Cerebellar cortex (tissue), 1 donor: ENCODE measurements around the gene FBXL15.
A peak's percentile ranks its signal among the peaks of the same experiment; 100 is the strongest.

Source experiments
- DNase-seq: peaks from one replicate; pipeline ENCODE4 v3.0.0-alpha.2; 2015; ENCODE audit warnings: low spot score

Gene FBXL15

DNA sequence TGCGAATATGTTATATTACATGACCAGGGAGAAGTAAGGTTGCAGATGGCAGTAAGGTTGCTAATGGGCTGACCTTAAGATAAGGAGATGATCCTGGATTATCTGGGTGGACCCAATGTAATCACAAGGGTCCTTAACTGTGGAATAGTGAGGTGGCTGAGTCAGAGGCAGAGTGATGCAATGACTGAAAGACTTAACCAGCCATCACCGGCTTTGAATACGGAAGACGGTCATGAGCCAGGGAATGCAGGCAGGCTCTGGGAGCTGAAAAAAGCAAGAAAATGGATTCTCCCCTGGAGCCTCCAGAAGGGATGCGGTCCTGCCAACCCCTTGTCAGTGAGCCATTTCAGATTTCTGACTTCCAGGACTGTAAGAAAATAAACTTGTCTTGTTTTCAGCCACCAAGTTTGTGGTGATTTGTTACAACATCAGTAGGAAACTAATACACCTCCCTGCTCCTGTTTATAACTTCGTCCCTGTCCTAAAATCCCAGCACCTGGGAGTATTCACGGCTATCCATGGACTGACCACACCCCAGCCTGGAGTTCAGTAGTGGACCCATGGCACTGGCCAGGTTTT is 35.3 kb downstream of the FBXL15 start:
- no peak for DNase-seq

DNA sequence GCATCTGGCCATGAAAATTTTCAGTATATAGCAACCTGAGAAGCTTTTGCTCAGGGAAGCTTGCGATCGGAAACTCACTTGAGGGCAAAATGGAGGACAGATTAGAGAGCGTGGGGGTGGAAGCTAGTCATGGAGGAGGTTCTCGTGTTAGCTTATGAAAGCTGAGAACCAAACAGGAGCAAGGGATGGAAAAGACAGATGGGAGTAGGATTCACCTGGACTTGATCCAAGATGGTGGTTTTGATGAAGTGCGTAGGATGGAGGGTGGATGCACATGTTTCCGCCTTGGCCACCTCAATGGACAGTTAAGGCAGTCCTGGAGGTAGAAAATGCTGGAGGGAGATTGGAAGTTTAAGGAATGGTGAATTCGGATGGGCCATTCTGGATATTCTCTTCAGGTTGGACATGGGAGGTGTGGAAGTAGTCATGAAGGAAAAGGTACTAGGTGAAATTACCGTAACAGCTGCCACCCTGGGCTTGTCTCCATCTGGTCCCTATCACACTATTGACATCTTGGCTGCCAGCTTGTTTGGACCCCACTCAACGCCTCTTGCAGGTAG is 37.0 kb downstream of the FBXL15 start:
- DNase-seq: peak; percentile 73

DNA sequence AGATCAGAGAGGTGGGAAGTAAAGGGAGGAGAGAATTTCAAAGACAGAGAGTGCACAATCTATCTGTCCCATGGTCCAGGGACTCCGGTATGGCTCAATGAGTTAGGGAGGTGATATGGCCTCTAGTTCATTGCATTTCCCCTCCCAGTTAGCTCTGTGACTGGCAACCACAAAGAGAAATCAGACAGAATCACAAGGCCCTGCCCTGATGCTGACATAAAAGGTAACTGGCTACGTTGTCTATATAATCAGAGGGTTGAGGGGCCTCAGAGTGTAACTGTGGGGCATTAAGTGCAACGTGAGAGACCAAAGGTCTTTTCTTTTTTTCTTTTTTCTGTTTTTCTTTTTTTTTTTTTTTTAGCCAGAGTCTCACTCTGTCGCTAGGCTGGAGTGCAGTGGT is 38.0 kb downstream of the FBXL15 start:
- no peak for DNase-seq

DNA sequence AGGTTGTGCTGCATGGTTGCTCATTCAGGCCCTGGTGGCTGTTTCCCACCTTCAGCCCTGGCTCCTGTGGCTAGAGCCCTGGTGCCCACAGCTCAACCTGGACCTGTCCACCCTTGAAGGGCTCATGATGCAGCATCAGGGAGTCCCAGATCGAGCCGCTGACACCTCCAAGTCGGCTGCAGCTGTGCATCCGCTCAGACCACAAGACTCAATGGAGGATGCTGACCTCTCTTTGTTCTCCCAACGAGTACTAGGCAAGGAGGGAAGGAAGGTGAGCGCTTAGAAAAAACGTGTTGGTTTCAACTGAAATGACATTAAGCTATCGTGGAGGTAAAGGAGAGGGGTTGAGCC is 40.2 kb downstream of the FBXL15 start:
- no peak for DNase-seq

DNA sequence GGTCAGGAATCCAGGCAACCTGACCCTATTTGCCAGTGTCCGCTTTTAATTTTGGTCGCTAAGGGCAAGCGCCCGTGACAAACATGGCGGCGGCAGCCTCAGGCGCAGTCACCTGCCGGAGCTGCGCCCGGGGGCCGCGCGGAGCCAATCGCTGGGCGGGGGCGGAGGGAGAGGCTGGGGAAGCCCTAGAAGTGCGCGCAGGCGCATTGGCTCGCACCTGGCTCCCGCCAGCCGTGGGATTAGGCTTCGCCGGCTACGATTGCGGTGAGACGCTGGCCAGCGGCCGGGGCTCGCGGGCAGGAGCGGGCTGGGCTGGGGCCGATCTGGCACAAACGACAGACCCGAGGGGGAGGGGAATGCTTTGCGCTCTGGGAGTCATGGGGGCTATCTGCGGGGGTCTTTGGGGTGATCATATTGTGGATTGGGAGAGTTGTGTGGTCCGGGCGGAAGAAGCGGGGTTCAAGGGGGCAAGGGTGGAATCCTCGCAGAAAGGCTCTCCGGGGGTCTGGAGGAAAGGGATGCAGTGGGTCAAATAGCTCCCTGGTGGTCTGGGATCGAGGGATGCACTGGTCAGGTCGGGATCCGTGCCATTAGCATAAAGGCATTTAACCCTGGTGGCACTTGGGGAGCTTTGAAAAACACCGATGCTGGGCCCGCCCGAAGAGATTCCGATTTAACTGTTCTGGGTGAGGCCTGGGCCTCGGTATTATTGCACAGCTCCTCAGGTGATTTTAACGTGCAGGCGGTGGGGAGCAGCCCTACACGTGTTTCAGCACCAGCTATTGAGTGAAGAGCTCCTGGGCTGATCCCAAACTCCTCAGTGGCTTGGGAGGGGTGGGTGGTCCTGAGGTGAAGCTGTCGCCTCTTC is 40.8 kb downstream of the FBXL15 start:
- peak; percentile 93 for DNase-seq

DNA sequence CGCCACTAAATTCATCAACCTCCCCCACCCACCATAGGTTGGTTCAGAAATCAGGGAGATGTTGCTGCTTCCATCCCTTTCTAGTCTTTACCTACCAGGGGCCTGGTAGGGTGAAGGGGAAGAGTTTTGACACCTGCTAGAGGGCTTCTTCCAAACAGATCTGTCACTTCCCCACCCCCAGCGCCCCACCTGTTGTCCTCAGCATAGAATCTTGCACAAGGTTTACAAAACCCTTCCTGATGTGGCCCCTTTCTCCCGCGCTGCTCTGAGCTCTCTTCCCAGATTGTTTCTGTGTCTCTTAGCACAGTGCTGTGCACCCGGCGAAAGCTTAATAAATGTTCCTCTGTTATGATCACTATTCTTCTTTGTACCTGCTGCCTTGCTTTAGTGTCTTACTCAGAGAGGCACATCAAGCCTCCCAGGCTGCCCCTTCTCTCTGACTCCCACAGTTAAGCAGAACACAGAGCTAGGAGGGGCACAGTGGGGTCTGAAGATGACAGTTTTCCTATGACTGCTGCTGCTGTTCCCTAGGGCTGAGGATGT is 41.9 kb downstream of the FBXL15 start:
- DNase-seq: peak; percentile 22

DNA sequence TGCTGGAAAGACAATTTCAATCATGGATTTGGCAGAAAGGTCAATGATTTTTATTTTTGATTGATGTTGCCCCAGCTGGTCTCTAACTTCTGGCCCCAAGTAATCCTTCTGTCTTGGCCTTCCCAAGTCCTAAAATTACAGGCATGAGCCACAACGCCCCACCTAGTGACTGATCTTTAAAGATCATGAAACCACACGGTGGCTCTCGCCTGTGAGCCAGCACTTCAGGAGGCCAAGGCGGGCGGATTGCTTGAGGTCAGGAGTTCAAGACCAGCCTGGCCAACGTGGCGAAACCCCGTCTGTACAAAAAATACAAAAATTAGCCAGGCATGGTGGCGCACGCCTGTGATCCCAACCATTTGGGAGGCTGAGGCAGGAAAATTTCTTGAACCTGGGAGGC is 43.3 kb downstream of the FBXL15 start:
- DNase-seq: no peak

DNA sequence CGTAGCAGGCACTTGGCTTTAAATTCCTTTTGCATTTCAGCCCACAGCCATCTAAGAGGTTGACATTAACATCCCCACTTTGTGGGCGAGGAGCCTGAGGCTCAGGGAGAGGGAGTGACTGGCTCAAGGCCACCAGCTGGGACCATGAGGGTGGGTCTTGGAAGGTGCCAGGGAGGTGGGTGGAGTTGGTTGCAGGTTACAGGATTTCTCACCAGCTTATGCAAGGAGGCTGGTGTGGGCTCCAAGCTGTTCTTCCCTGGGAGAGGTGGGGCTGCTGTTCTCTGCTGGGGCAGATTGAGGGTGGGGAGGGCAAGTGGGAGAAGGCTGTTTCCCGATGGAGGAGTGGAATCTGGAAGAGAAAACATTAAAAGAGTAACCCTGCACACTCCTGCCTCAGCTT is 44.8 kb downstream of the FBXL15 start:
- DNase-seq: no peak

DNA sequence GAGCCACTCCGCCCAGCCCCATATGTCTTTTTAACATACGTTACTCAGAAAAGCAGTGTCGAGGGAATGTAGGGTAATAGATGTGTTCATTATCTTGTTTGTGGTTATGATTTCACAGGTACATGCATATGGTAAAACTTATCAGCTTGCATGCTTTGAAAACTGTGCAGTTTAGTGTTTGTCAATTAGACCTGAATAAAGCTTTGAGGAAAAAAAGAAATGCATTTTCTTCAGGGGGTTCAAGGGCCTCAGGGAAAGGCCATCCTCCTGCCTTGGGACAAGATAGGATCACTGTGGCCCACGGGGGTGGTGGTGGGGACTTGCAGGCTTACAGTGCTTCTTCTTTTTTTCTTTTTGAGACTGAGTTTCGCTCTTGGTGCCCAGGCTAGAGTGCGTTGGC is 46.7 kb downstream of the FBXL15 start:
- DNase-seq: no peak

DNA sequence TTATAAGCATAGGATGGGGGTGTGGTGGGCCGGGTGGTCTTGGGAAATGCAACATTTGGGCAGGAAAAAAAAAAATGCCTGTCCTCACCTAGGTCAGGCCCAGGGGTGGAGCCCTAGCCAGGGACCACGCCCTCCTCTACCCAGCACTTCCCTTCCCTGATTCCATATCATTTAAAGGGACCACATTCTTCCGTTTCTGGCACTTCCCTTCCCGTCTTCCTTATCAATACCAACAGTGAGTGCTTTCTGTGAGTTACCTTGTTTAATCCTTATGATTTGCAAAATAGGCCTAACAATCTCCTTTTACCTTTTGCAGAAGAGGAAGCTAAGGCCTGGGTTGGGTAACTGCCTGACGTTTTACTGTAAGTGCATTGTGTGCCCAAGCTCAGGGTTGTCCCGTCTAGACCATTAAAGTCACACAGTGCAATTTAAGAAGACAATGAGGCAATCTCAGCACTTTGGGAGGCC is 47.4 kb downstream of the FBXL15 start:
- no peak for DNase-seq

DNA sequence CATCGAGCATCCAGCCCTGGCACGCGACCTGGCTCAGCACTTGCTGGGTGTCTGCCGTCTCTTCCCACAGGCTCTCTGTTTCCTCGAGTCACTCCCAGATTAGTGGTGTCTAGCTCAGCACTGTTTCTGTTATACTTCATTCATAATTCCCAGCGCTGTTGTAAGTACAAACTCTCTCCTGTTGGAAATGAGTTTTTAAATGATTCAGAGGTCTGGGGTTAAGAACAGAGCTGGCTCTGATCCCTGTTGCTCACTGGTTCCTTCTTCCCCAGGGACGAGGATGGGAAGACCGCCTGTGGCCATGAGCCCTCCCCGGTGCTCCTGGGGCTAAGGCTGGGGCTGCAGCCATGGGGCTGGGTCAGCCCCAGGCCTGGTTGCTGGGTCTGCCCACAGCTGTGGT is 48.0 kb downstream of the FBXL15 start:
- DNase-seq: no peak

DNA sequence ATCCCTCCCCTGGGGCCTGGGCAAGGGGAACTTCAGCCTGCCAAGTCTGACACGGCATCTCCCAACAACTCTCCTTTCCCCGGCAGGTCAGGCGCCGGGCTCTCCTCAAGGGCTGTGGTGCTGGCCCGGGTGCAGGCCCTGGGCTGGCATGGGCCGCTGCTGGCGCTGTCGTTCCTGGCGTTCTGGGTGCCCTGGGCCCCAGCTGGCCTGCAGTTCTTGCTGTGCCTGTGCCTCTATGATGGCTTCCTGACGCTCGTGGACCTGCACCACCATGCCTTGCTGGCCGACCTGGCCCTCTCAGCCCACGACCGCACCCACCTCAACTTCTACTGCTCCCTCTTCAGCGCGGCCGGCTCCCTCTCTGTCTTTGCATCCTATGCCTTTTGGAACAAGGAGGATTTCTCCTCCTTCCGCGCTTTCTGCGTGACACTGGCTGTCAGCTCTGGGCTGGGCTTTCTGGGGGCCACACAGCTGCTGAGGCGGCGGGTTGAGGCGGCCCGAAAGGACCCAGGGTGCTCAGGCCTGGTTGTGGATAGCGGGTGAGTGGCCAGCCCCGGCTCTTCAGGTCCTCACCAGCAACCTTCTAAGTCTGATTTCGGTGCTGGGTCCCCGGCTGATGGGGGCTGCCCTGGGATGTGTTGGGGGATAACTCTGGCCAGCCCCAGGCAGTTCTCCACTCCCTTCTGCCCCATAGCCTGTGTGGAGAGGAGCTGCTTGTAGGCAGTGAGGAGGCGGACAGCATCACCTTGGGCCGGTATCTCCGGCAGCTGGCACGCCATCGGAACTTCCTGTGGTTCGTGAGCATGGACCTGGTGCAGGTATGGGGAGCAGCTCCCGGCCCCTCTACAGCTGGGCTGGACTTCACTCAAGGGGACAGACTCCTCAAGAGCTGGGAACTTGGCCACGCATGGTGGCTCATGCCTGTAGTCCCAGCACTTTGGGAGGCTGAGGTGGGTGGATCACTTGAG is 50.2 kb downstream of the FBXL15 start:
- no peak for DNase-seq
